GM12874 (cell line): ENCODE results near the gene CFAP46.

Experiments
- CTCF ChIP-seq: IDR thresholded peaks from 2 replicates; pipeline ENCODE4 v1.5.1; 2011; ENCODE audit warnings: low read depth, mild to moderate bottlenecking, control low read depth, low read length, moderate library complexity; ENCODE audit not compliant: insufficient read depth

The CFAP46 gene

GRCh38 chr10:132942101-132943057 lies at the start of gene CFAP46:
Gene CFAP46 (minus strand): TSS chr10:132942570. CDS start chr10:132942484, 86 bp downstream.
- TF ChIP-seq CTCF: no peak

GRCh38 chr10:132991706-132992432 lies 49.5 kb upstream of the CFAP46 start:
- no peak for TF ChIP-seq CTCF

GRCh38 chr10:132990684-132991545 lies 48.5 kb upstream of the CFAP46 start:
- TF ChIP-seq CTCF: no peak

DNA sequence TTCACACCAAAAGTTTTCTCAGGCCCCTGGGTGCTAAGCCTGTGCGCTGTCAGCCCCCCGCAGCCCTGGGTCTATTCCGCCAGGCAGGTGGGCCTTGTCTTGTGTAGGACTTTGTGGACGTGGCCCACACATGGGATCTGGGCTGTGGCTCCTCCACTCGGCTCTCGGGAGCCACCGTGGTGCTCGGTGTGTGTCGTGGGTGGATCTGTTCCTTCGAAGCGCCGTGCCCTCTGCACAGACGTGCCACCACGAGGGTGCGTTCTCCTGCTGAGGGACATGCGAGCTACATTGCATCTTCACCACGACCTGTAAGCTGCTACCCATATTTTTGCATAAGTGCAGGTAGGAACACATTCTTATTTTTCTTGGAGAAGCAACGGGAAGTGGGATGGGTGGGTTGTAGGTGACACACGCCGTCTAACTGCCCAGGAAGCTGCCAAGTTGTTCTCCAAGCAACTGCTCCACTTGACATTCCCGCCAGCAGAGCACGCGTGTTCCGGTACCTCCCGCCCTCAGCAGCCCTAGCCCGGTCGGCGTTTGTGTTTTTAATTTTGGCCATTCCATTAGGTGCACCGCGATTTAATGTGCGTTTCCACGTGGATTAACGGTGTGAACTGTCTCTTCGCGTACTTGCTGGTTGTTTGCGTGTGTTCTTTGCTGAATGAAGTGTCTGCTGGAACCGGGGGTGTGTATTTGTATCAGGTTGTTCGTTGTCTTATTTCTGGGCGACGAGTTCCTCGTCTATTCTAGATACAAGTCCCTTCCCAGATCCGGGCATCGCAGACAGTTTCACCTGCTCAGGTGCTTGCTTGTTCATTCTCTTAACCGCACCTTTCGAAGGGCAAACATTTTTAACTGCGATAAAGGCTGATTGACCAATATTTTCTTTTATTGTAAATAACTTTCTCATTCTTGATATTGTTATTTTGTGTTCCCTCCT lies 47.4 kb upstream of the CFAP46 start:
- no peak for TF ChIP-seq CTCF

- TF ChIP-seq CTCF: no peak
Observed at GRCh38 chr10:132988988-132989387, 46.6 kb upstream of the CFAP46 start.

DNA sequence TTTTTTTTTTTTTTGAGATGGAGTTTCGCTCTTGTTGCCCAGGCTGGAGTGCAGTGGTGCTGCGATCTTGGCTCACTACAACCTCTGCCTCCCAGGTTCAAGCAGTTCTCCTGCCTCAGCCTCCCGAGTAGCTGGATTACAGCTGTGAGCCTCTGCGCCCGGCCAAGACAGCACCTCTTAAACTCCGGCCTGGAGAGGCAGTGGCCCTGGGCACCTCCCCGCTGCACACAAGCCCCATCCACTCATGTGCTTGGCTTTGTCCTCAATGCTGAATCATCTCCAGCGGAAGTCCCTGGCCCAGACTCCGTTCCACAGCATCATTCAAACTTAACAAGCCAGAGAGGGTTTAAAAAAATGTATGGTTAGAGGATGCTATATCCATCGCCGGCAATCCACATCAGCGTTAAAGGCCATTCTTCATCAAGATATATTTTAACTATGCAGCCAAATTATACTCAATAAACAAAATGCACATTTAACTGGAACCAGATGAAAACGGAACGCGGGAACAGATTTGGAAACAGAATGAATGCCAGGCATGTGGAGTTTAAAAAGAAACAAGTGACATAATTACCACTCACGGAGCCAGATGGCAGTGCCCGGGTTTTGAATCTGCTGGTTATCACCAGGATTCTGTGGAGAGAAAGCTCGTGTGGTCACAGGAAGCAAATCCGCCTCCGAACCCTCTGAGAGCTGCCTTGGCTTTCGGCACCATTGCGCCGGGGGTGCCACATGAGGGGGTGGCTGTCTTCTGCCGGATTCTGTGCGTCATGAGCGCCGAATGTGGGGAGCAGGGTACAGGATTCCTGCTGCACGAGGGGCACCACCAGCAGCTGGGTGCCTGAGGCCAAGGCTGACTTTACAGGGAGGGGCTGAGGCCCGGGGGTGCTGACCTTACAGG lies 45.6 kb upstream of the CFAP46 start:
- no peak for TF ChIP-seq CTCF
